ENCODE measurements around the gene NUBP2. TPM values are rescaled to one million over a fixed set of nuclear protein-coding genes. Genes with fewer than 3 reads are reported as not detected.
A peak's percentile ranks its signal among the peaks of the same experiment; 100 is the strongest.

NUBP2 gene
- total RNA-seq (100 to 1,000 TPM in 1 of 5 donors, 10 to 100 TPM in 4; 14.7 to 171 (median 54.8) TPM), polyA plus RNA-seq (10 to 100 TPM; 60.6 to 86.0 (median 74.7) TPM)
- long read RNA-seq, donor 1, transcript NUBP2-215 (6 exons, 1,173 nt): major isoform, 7 of 11 reads
- long read RNA-seq, donor 1, partial matches to known transcripts: 0 of 11 reads
- long read RNA-seq, donor 1, other reads (novel, unspliced or antisense): 0 of 11 reads
- long read RNA-seq, donor 2, transcript NUBP2-201 (7 exons, 1,413 nt): major isoform, 5 of 9 reads
- long read RNA-seq, donor 2, partial matches to known transcripts: 0 of 9 reads
- long read RNA-seq, donor 2, other reads (novel, unspliced or antisense): 0 of 9 reads
- long read RNA-seq, donor 3, transcript NUBP2-201 (7 exons, 1,413 nt): major isoform, 8 of 13 reads
- long read RNA-seq, donor 3, partial matches to known transcripts: 0 of 13 reads
- long read RNA-seq, donor 3, other reads (novel, unspliced or antisense): 0 of 13 reads
- long read RNA-seq, donor 4: 0 reads
- long read RNA-seq, donor 5, transcript NUBP2-201 (7 exons, 1,413 nt): major isoform, 12 of 17 reads
- long read RNA-seq, donor 5, partial matches to known transcripts: 0 of 17 reads
- long read RNA-seq, donor 5, other reads (novel, unspliced or antisense): 0 of 17 reads
- long read RNA-seq, donor 6, transcript NUBP2-215 (6 exons, 1,173 nt): minor isoform, 9 of 33 reads
- long read RNA-seq, donor 6, transcript NUBP2-201 (7 exons, 1,413 nt): major isoform, 23 of 33 reads
- long read RNA-seq, donor 6, partial matches to known transcripts: 0 of 33 reads
- long read RNA-seq, donor 6, other reads (novel, unspliced or antisense): 0 of 33 reads
- long read RNA-seq, donor 7, transcript NUBP2-215 (6 exons, 1,173 nt): minor isoform, 7 of 20 reads
- long read RNA-seq, donor 7, transcript NUBP2-201 (7 exons, 1,413 nt): major isoform, 10 of 20 reads
- long read RNA-seq, donor 7, partial matches to known transcripts: 0 of 20 reads
- long read RNA-seq, donor 7, other reads (novel, unspliced or antisense): 0 of 20 reads
- long read RNA-seq, donor 8, transcript NUBP2-215 (6 exons, 1,173 nt): minor isoform, 6 of 18 reads
- long read RNA-seq, donor 8, transcript NUBP2-201 (7 exons, 1,413 nt): major isoform, 9 of 18 reads
- long read RNA-seq, donor 8, partial matches to known transcripts: 0 of 18 reads
- long read RNA-seq, donor 8, other reads (novel, unspliced or antisense): 0 of 18 reads
- long read RNA-seq, donor 9, transcript NUBP2-201 (7 exons, 1,413 nt): major isoform, 8 of 12 reads
- long read RNA-seq, donor 9, partial matches to known transcripts: 0 of 12 reads
- long read RNA-seq, donor 9, other reads (novel, unspliced or antisense): 0 of 12 reads
- long read RNA-seq, donor 10, partial matches to known transcripts: 0 of 3 reads
- long read RNA-seq, donor 10, other reads (novel, unspliced or antisense): 0 of 3 reads

- H3K27ac ChIP-seq: peak within 1 kb of the TSS; percentile 81 to 92 (median 86)
- peak; percentile 100 for DNase-seq
- H3K36me3 ChIP-seq: peaks cover 18 to 62% (median 61%) of the 10 kb centered on the region in 4 donors
- H3K4me3 ChIP-seq: peak within 1 kb of the TSS; percentile 90 to 98 (median 94)
- peaks cover 40 to 76% (median 67%) of the 10 kb centered on the region in 4 donors for H3K4me1 ChIP-seq
- 0% methylated on average over 19 to 102 of the region's 102 CpGs for WGBS, 5 donors
- TF ChIP-seq POLR2AphosphoS5 (IDR thresholded peaks at IDR 0.05) (peak; percentile 70 to 87 (median 83)), EP300 (IDR thresholded peaks at IDR 0.05) (no peak), CTCF (IDR thresholded peaks at IDR 0.05) (no peak), POLR2A (IDR thresholded peaks at IDR 0.05) (no peak)
- no peaks in the 10 kb centered on the region for H3K9me3 ChIP-seq
- intact Hi-C loops (cut with DNase I; ENCODE audit: low total_unique reads): no loop called here
- no peaks in the 10 kb centered on the region for H3K27me3 ChIP-seq
These were observed at the start of gene NUBP2, which contains the start of gene SPSB3 for GRCh38 chr16:1782408-1783264. Gene NUBP2 (plus strand): TSS chr16:1782960. CDS start chr16:1783021, 61 bp downstream. Gene SPSB3 (minus strand): TSS chr16:1782571. CDS start chr16:1781483, 1,088 bp downstream.

- TF ChIP-seq CTCF (IDR thresholded peaks at IDR 0.05) (no peak), EP300 (IDR thresholded peaks at IDR 0.05) (no peak), POLR2AphosphoS5 (IDR thresholded peaks at IDR 0.05) (no peak), POLR2A (IDR thresholded peaks at IDR 0.05) (no peak)
- intact Hi-C loops (cut with DNase I; ENCODE audit: low total_unique reads): no loop called here
- Histone ChIP-seq H3K36me3 (peaks cover 39 to 61% (median 60%) of the 10 kb centered on the region in 4 donors), H3K4me3 (no peak overlapping the region), H3K9me3 (no peaks in the 10 kb centered on the region), H3K27me3 (no peaks in the 10 kb centered on the region), H3K27ac (no peak overlapping the region), H3K4me1 (no peaks in the 10 kb centered on the region)
- WGBS, 5 donors: 94 to 97% (median 96%) methylated on average over 19 to 22 of the region's 22 CpGs
- no peak for DNase-seq
These were observed 48.6 kb upstream of the NUBP2 start for GRCh38 chr16:1734123-1734522.

DNA sequence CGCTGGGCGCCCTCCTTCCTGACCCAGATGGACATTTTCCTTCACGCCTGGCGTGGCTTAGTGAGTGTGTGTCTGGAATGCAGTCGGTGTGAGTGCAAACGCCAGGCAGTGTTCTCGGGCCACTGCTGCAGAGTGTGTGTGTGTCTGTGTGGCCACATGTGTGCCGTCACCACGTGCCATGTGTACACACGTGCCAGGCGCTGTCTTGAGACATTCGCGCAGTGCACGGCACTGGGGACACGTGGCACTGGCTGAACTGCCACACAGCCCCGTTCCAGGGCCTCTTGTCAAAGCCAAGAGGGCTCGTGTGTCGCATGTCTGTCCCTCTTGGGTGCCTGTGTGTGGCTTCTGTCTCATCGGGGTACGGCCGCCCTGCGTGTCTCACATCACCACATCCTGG lies 47.9 kb upstream of the NUBP2 start:
- H3K36me3 ChIP-seq: peaks cover 32 to 54% (median 53%) of the 10 kb centered on the region in 4 donors
- H3K27ac ChIP-seq: no peak overlapping the region
- WGBS, 5 donors: 95 to 98% (median 97%) methylated on average over 22 of the region's 22 CpGs
- H3K4me3 ChIP-seq: no peak overlapping the region
- no peaks in the 10 kb centered on the region for H3K4me1 ChIP-seq
- no peaks in the 10 kb centered on the region for H3K9me3 ChIP-seq
- no peaks in the 10 kb centered on the region for H3K27me3 ChIP-seq
- intact Hi-C loops (cut with DNase I; ENCODE audit: low total_unique reads): no loop called here
- TF ChIP-seq POLR2AphosphoS5 (IDR thresholded peaks at IDR 0.05) (no peak), EP300 (IDR thresholded peaks at IDR 0.05) (no peak), POLR2A (IDR thresholded peaks at IDR 0.05) (no peak), CTCF (IDR thresholded peaks at IDR 0.05) (no peak)
- no peak for DNase-seq
